GM23338 (cell line): ENCODE data around the gene NFE2L3.

Experiments
- CREB1 ChIP-seq: fragments of 250-450 bp; sonication (Bioruptor Pico); IDR thresholded peaks from 2 replicates; pipeline ENCODE4 v1.5.0; 2020; ENCODE audit warnings: low read depth, mild to moderate bottlenecking, moderate library complexity
- CTCF ChIP-seq, 2 experiments: fragments of 200-600 bp in 1 of 2; sonication (generic) in 1 of 2; conservative IDR thresholded peaks; 2 replicates each; pipeline versions ENCODE4 v1.5.1 to v1.6.1; 2016 to 2017; ENCODE audit warnings: antibody characterized with exemption in 2 of 2, low read depth in 2 of 2, mild to moderate bottlenecking in 2 of 2, moderate library complexity in 1 of 2
- EZH2 ChIP-seq: fragments of 200-600 bp; sonication (generic); IDR thresholded peaks from one replicate; pipeline ENCODE4 v1.8.0; 2017; ENCODE audit warnings: antibody characterized with exemption, mild to moderate bottlenecking, low read depth; ENCODE audit not compliant: unreplicated experiment
- EZH2phosphoT487 ChIP-seq: fragments of 200-600 bp; sonication (generic); IDR thresholded peaks from one replicate; pipeline ENCODE4 v1.8.1; 2018; ENCODE audit warnings: antibody characterized with exemption; ENCODE audit not compliant: unreplicated experiment
- NANOG ChIP-seq: IDR thresholded peaks from 2 replicates; pipeline ENCODE4 v1.6.1; 2016; ENCODE audit warnings: antibody characterized with exemption, borderline replicate concordance
- POLR2AphosphoS5 ChIP-seq: IDR thresholded peaks from 2 replicates; pipeline ENCODE4 v1.6.1; 2016; ENCODE audit warnings: antibody characterized with exemption, low read depth
- REST ChIP-seq: IDR thresholded peaks from one replicate; pipeline ENCODE4 v1.6.1; 2018; ENCODE audit warnings: antibody characterized with exemption; ENCODE audit not compliant: unreplicated experiment
- ZNF114 ChIP-seq: fragments of 250-450 bp; sonication (Bioruptor Pico); IDR thresholded peaks from 2 replicates; pipeline ENCODE4 v1.5.0; 2020; ENCODE audit warnings: mild to moderate bottlenecking, moderate library complexity

DNA sequence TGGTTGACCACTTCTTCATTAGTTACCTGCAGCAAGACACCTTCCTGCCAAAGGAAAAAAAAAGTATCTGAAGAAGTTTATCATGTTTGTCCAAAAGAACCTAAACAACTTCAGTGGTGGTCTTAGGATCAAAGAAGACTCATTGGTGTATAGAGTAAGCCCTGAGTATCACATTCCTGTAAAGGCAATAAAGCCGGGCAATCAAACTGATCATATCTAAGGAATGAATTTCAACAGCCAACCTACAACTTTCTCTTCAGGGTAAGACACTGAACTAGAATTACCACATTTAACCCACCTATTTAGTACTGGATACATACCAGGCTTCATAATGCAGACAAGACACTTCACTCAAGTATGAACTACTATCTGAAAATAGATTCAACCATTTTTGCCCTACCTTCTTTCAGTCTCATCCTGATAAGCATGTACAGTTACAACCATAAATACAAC lies 38.4 kb downstream of the NFE2L3 start:
- TF ChIP-seq CTCF (conservative IDR thresholded peaks at IDR 0.05; ENCODE audit: low read depth in 2 of 2): no peak
- TF ChIP-seq POLR2AphosphoS5: no peak
- TF ChIP-seq EZH2: no peak
- TF ChIP-seq REST: no peak
- no peak for TF ChIP-seq CREB1
- TF ChIP-seq NANOG: no peak
- TF ChIP-seq EZH2phosphoT487: no peak
- no peak for TF ChIP-seq ZNF114 (CRISPR knock-in tag)
